Ishikawa (cell line): Measurements from ENCODE around the gene UBE2D3.

Source experiments
- CREB1 ChIP-seq: IDR thresholded peaks from 2 replicates; pipeline ENCODE4 v1.6.1; 2012; ENCODE audit warnings: low read depth
- EP300 ChIP-seq: IDR thresholded peaks from 2 replicates; pipeline ENCODE4 v1.6.1; 2012; ENCODE audit warnings: borderline replicate concordance
- FOXM1 ChIP-seq: IDR thresholded peaks from 2 replicates; pipeline ENCODE4 v1.6.1; 2012; ENCODE audit warnings: low read depth, borderline replicate concordance
- MAX ChIP-seq: IDR thresholded peaks from 2 replicates; pipeline ENCODE4 v1.6.1; 2012
- RAD21 ChIP-seq: IDR thresholded peaks from 2 replicates; pipeline ENCODE4 v1.6.1; 2012; ENCODE audit warnings: low read depth
- REST ChIP-seq: IDR thresholded peaks from 2 replicates; pipeline ENCODE4 v1.6.1; 2012; ENCODE audit warnings: low read depth, mild to moderate bottlenecking
- TCF12 ChIP-seq: IDR thresholded peaks from 2 replicates; pipeline ENCODE4 v1.6.1; 2012; ENCODE audit warnings: low read depth
- ZBTB7A ChIP-seq: IDR thresholded peaks from 2 replicates; pipeline ENCODE4 v1.6.1; 2012; ENCODE audit warnings: low read depth

- TF ChIP-seq EP300 (no peak), REST (no peak), RAD21 (no peak), TCF12 (no peak), CREB1 (no peak), MAX (no peak), ZBTB7A (no peak), FOXM1 (no peak)
These were observed 48.6 kb downstream of the UBE2D3 start for GRCh38 chr4:102778720-102779119.
